Central memory CD8-positive, alpha-beta T cell (primary cell): ENCODE results near the gene WDR59.
"Not testable (repeated sequence)": the region's sequence is repeated elsewhere in the genome, so short reads cannot be mapped to it uniquely, and the experiment has no call there.

ENCODE experiments used
- ATAC-seq: fragments of 150-1000 bp; cut with Tn5 transposase; replicated peaks from 2 replicates; pipeline ENCODE4 v1.10.0; 2022; ENCODE audit warnings: mild to moderate bottlenecking, moderate FRiP score, moderate number of reproducible peaks; ENCODE audit not compliant: poor library complexity, severe bottlenecking; ENCODE audit errors: extremely low read depth
- DNase-seq, 2 donors: peaks; one replicate each; pipeline ENCODE4 v3.0.0; 2021; ENCODE audit warnings: low spot score in 2 of 2
- H3K27ac Mint-ChIP-seq: one replicate; pipeline ENCODE4 v1.8.0; 2022; ENCODE audit warnings: low read depth, mild to moderate bottlenecking, moderate library complexity, mixed read lengths
- H3K27me3 Mint-ChIP-seq: one replicate; pipeline ENCODE4 v1.8.0; 2022; ENCODE audit warnings: mixed read lengths
- H3K36me3 Mint-ChIP-seq: one replicate; pipeline ENCODE4 v1.8.0; 2022; ENCODE audit warnings: mild to moderate bottlenecking, moderate library complexity, mixed read lengths; ENCODE audit not compliant: insufficient read depth
- H3K4me1 Mint-ChIP-seq: one replicate; pipeline ENCODE4 v1.8.0; 2022; ENCODE audit warnings: mixed read lengths
- H3K4me3 Mint-ChIP-seq: one replicate; pipeline ENCODE4 v1.8.0; 2022; ENCODE audit warnings: mild to moderate bottlenecking, moderate library complexity, mixed read lengths
- H3K9me3 Mint-ChIP-seq: one replicate; pipeline ENCODE4 v1.8.0; 2022; ENCODE audit warnings: mixed read lengths

WDR59 gene

DNA sequence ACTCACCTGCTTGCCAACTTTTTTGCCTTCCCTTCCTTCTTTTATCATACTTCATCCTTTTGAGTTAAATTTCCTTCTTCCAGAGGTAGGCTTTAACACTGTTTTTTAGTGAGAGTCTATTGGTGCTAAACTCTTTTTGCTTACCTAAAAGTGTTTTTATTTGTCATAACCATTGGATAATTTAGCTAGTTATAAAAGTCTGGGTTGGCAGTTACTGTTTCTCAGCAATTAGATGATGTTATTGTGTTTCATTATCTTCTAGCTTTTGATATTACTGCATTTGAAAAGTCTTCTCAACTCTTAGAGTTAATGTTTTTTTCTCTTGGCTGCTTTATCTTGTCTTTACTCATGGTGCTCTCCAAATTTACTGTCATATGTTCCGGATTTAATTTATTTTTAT, 36.5 kb upstream of the WDR59 start:
- Mint-ChIP-seq H3K36me3 (peaks cover 1% of the 10 kb centered on the region), H3K27me3 (peaks cover 10% of the 10 kb centered on the region), H3K4me1 (peaks cover 13% of the 10 kb centered on the region), H3K4me3 (no peak overlapping the region), H3K27ac (no peak overlapping the region), H3K9me3 (peaks cover 12% of the 10 kb centered on the region)
- no peak for DNase-seq
- no peak for ATAC-seq

DNA sequence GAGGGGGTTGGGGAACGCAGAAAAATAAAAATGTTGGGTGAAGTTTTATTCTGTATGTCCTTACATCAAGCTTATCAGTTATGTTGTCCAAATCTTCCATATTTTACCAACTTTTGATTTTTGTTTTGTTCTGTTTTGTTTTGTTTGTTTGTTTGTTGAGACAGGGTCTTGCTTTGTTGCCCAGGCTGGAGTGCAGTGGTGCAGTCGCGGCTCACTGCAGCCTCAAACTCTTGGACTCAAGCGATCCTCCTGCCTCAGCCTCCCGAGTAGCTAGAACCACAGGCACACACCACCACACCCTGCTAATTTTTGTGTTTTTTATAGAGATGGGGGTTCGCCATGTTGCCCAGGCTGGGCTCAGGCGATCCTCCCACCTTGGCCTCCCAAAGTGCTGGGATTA, 34.7 kb upstream of the WDR59 start:
- Mint-ChIP-seq H3K4me3 (no peak overlapping the region), H3K9me3 (peaks cover 12% of the 10 kb centered on the region), H3K36me3 (peaks cover 1% of the 10 kb centered on the region), H3K4me1 (peaks cover 12% of the 10 kb centered on the region), H3K27ac (no peak overlapping the region), H3K27me3 (peaks cover 10% of the 10 kb centered on the region)
- no peak for ATAC-seq
- no peak for DNase-seq

DNA sequence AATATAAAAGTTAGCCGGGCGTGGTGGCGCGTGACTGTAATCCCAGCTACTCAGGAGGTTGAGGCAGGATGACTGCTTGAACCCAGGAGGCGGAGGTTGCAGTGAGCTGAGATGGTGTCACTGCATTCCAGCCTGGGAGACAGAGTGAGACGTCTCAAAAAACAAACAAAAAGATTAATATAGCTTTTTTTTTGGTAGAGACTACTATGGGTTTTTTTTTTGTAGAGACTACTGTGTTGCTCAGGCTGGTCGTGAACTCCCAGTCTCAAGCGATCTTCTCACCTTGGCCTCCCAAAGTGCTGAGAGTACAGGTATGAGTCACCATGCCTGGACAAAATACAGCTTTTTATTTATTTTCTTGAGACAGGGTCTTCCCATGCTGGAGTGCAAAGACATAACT, 34.1 kb upstream of the WDR59 start:
- Mint-ChIP-seq H3K27ac (no peak overlapping the region), H3K4me3 (no peak overlapping the region), H3K9me3 (peaks cover 12% of the 10 kb centered on the region), H3K4me1 (peaks cover 6% of the 10 kb centered on the region), H3K27me3 (peaks cover 10% of the 10 kb centered on the region), H3K36me3 (peaks cover 1% of the 10 kb centered on the region)
- no peak for ATAC-seq
- DNase-seq = no peak

DNA sequence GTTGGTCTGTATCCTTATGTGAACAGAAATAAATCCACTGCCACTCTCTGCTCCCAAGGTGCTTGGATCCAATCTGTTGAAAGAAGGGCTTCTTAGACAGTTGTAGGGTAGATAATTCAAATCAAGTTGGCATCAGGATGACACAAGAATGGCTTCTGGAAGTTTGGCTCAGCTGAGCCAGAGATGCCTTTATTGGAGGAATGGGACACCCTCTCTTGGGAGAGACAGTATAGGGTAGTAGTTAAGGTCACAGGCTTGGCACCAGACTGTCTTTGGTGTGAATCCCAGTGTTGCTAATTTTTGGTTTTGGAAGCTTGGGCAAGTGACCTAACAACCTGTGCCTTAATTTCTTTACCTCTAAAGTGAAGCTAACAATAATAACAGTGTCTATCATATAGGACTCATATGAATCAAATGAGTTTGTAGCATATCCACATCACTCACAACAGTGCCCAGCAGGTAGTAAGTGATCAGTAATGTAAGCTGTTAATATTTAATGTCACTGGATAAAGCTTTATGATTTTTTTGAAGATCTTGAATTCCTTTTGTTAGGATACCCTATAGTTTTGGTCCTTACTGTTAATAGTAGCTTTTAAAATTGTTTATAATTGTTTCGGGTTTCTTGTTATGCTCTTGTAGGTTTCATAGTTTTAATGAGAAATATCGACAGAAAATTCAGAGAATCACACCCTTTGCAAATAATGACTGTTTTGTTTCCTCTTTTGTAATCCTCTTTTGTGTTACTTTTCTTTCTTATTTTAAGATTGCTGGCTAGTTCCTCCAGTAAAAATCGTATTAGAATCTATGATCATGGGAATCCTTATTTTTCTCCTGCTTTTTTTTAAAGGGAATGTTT, 33.0 kb upstream of the WDR59 start:
- Mint-ChIP-seq H3K27ac (no peak overlapping the region), H3K27me3 (peaks cover 10% of the 10 kb centered on the region), H3K4me1 (peaks cover 6% of the 10 kb centered on the region), H3K4me3 (no peak overlapping the region), H3K36me3 (peaks cover 1% of the 10 kb centered on the region), H3K9me3 (peaks cover 12% of the 10 kb centered on the region)
- no peak for ATAC-seq
- no peak for DNase-seq

DNA sequence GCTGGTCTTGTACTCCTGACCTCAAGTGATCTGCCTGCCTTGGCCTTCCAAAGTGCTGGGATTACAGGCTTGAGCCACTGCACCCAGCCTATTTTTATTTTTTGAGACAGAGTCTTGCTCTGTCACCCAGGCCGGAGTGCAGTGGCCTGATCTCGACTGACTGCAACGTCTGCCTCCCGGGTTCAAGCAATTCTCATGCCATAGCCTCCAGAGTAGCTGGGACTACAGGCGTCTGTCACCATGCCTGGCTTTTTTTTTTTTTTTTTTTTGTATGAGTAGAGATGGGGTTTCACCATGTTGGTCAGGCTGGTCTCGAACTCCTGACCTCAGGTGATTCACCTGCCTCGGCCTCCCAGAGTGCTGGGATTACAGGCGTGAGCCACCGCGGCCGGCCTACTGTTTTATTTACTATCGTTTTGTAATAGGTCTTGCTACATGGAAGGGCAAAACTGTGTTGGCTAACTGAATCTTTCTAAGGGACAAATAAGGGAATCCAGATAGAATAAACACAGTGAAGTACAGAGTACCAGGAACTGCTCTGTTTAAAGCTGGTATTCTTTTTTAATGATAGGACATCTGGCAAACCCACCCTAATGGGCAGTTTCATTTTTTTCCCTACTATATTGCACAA, 31.6 kb upstream of the WDR59 start:
- not testable (repeated sequence) for H3K36me3 Mint-ChIP-seq, H3K27ac Mint-ChIP-seq, ATAC-seq, H3K9me3 Mint-ChIP-seq, DNase-seq, H3K27me3 Mint-ChIP-seq, H3K4me3 Mint-ChIP-seq
- peaks cover 18% of the 10 kb centered on the region for H3K4me1 Mint-ChIP-seq

DNA sequence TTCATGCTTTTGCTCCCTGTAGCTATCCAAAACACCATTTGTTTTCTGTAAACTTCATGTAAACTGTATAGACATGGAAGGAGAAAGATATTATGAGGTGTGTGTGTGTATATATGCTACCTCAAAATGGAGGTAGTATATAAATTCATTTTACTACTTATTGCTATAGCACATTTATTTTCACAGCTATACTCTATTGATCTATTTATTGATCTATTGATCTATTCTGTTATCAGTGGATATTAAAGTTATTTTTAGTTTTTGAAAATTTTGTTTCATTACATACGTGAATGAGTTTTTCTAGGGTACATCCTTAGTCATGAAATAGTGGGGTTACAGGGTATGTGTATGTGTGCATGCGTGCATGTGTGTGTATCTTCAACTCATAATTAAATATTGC, 29.4 kb upstream of the WDR59 start:
- Mint-ChIP-seq H3K4me1 (peaks cover 18% of the 10 kb centered on the region), H3K4me3 (no peak overlapping the region), H3K27me3 (no peaks in the 10 kb centered on the region), H3K9me3 (no peaks in the 10 kb centered on the region), H3K27ac (no peak overlapping the region), H3K36me3 (no peaks in the 10 kb centered on the region)
- ATAC-seq (no peak), DNase-seq (no peak)

DNA sequence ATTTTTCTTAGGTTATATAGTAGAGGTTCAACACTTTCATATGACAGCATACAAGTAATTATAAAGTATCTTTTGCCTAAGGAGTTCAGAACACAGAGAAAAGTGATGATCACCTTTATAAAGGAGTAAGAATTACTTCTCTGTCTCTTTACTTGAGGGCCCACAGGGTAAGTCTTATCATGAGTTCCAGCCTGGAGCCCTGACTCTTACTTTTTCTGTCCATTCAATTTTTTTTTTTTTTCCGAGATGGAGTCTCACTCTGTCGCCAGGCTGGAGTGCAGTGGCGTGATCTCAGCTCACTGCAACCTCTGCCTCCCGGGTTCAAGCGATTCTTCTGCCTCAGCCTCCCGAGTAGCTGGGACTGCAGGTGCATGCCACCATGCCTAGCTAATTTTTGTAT, 28.2 kb upstream of the WDR59 start:
- Mint-ChIP-seq H3K4me3 (peak overlapping the region; percentile 29), H3K4me1 (peaks cover 12% of the 10 kb centered on the region)
- DNase-seq, ATAC-seq, H3K27ac Mint-ChIP-seq, H3K27me3 Mint-ChIP-seq, H3K36me3 Mint-ChIP-seq, H3K9me3 Mint-ChIP-seq: not testable (repeated sequence)

DNA sequence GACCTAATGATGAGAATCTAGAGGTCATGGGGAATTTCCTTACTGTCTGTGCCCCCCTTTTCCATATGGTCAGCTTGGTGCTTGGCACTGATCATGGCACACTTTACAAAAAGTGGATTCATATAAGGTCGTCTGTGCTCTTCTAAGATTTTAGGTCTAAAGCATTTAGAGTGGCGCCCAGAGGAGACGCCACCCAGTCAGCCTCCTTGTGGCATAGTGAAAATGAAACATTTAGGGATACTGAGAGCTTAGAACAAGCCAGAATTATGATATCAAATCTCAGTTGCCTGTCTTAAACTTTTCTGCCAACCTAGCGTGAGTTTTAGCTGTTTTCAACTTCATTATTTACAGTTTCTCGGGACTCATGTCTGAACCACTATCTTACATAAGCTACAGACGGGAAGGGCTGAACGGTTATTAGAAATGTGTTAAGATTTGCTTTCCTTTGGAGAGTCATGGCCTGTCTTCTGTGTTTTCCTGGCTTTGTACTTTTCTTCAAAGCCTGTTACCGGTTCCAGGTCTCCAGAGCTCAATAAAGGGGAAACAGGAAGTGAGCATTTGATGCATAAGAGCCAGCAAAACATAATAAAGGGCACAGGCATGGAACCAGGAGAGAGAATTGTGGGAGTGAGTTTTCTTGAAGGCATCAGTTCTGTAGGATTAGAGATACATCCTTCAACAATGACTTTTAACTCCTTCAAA, 27.6 kb upstream of the WDR59 start:
- H3K27me3 Mint-ChIP-seq = no peaks in the 10 kb centered on the region
- H3K36me3 Mint-ChIP-seq = no peaks in the 10 kb centered on the region
- H3K4me1 Mint-ChIP-seq = peaks cover 12% of the 10 kb centered on the region
- peak overlapping the region; percentile 36 for H3K27ac Mint-ChIP-seq
- ATAC-seq (peak; percentile 52), DNase-seq (no peak)
- no peaks in the 10 kb centered on the region for H3K9me3 Mint-ChIP-seq
- H3K4me3 Mint-ChIP-seq = peak overlapping the region; percentile 29

DNA sequence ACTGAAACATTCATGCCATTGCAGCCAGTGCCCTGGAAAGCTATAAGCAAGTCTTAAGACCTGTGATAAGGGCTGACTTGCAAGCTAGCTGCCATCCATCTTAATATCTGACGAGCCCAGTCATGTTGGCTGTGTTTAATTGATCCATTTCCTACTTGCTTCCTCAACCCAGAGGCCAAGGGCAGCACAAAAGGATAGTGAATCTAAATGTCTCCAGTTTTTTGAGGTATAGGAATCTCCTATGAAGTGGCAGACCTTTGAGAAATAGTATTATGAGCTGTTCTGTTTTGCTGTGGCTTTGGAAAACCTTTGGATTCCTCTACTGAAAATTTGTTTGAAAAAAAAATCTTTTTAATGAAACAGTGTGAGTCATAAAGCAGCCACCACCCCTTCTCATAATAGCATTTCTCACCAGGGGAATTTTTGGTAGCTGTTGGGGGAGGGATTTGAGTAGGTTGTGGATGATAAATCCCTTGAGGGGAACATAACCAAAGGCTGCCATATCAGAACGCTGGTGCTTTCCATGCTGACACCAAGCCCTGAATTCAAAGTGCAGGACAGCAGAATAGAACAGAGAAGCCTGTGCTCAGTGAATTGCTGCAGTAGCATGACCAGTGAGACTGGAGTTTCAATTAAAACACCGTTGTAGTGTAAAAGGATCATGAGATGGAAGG, 26.8 kb upstream of the WDR59 start:
- Mint-ChIP-seq H3K4me1 (peaks cover 12% of the 10 kb centered on the region), H3K4me3 (peak overlapping the region; percentile 29), H3K9me3 (no peaks in the 10 kb centered on the region), H3K27me3 (no peaks in the 10 kb centered on the region), H3K36me3 (no peaks in the 10 kb centered on the region), H3K27ac (no peak overlapping the region)
- DNase-seq = no peak
- peak; percentile 73 for ATAC-seq

DNA sequence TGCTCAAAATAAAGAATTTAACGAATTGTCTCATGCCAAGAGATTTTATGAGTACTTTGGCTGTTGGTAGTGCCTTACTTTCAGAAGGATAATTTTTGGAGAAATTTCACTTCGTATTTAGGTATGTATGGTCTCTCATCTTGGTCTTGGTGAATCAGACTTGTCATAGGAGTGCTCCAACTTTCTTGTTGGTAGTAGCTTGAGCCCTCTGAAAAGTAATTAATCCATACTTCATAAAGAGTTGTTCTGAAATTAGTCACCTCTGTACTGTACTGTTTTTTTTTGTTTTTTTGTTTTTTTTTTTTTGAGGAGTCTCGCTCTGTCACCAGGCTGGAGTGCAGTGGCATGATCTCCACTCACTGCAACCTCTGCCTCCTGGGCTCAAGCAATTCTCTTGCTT, 25.5 kb upstream of the WDR59 start:
- ATAC-seq (no peak), DNase-seq (no peak)
- H3K36me3 Mint-ChIP-seq = no peaks in the 10 kb centered on the region
- H3K27ac Mint-ChIP-seq = no peak overlapping the region
- H3K4me1 Mint-ChIP-seq = peaks cover 12% of the 10 kb centered on the region
- no peaks in the 10 kb centered on the region for H3K27me3 Mint-ChIP-seq
- H3K4me3 Mint-ChIP-seq = no peak overlapping the region
- H3K9me3 Mint-ChIP-seq = no peaks in the 10 kb centered on the region

DNA sequence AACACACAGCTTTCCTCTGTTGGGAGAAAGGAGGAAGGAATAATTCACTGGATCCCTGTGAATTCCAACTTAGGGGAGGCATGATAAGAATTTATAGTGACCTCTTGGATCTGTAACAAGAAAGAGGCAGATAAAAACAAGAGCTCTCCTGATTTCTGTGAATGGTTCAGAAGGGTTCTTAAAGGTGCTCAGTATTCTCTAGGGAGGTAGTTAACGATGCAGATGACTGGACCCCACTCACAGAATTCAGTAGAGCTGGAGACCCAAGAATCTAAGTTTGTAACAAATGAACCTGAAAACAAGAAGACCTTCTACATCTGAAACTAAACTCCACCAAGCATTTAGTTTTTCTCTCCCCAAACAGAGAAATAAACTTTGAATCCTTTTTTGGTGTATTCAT, 22.5 kb upstream of the WDR59 start:
- no peak for DNase-seq
- H3K27me3 Mint-ChIP-seq = no peaks in the 10 kb centered on the region
- no peaks in the 10 kb centered on the region for H3K36me3 Mint-ChIP-seq
- no peak overlapping the region for H3K4me3 Mint-ChIP-seq
- ATAC-seq = no peak
- peaks cover 7% of the 10 kb centered on the region for H3K4me1 Mint-ChIP-seq
- no peaks in the 10 kb centered on the region for H3K9me3 Mint-ChIP-seq
- no peak overlapping the region for H3K27ac Mint-ChIP-seq

DNA sequence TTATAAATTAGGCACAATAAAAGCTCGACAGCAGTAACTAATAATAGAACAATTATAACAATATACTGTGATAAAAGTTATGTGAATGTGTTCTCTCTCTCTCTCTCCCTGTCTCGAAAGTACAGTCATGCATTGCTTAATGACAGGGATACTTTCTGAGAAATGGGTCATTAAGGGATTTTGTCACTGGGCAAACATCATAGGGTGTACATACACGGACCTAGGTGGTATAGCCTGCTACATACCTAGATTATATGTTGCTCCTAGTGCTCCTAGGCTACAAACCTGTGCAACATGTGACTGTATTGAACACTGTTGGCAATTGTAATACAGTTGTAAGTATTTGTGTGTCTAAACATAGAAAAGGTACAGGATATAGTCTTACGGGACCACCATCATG, 20.8 kb upstream of the WDR59 start:
- Mint-ChIP-seq H3K4me1 (peaks cover 5% of the 10 kb centered on the region), H3K9me3 (no peaks in the 10 kb centered on the region), H3K36me3 (no peaks in the 10 kb centered on the region), H3K4me3 (no peak overlapping the region), H3K27ac (no peak overlapping the region), H3K27me3 (no peaks in the 10 kb centered on the region)
- no peak for ATAC-seq
- DNase-seq = no peak
